ENCODE measurements around the gene NHLRC1. TPM values are rescaled to one million over a fixed set of nuclear protein-coding genes. Genes with fewer than 3 reads are reported as not detected.

The NHLRC1 gene
- total and polyA plus RNA-seq, 2 of the 8 experiments (the other 6 are each of a cell fraction or from before 2014, with no cell fraction given): 0.57 to 0.58 TPM

GRCh38 chr6:18154507-18155149 lies 32.2 kb upstream of the NHLRC1 start, which contains the start of gene TPMT (continued):
- peak; percentile 69 for TF ChIP-seq SAP30 (IDR thresholded peaks at IDR 0.05; ENCODE audit: insufficient read depth, insufficient replicate concordance, low read length)
- TF ChIP-seq USF2 (IDR thresholded peaks at IDR 0.05; ENCODE audit: low read length): no peak
- no peak for TF ChIP-seq HDAC6 (IDR thresholded peaks at IDR 0.05; ENCODE audit: low read depth, low read length)
- no peak for TF ChIP-seq SUZ12 (IDR thresholded peaks at IDR 0.05; ENCODE audit: low read length)
- TF ChIP-seq SP4 (IDR thresholded peaks at IDR 0.05; ENCODE audit: low read length): 0 out of 2 replicates have a peak, but pooled peaks have one; percentile 44
- peak; percentile 72; the same call in 1 of the 2 replicates for TF ChIP-seq TBP (IDR thresholded peaks at IDR 0.05; ENCODE audit: low read depth, low read length)
- no peak for TF ChIP-seq HDAC2 (IDR thresholded peaks at IDR 0.05; ENCODE audit: borderline replicate concordance in 1 of 2, low read depth in 2 of 2, low read length in 2 of 2)
